ENCODE results near the gene HIBADH.
A peak's percentile ranks its signal among the peaks of the same experiment; 100 is the strongest.
"Not testable (repeated sequence)": the region's sequence is repeated elsewhere in the genome, so short reads cannot be mapped to it uniquely, and the experiment has no call there.

The HIBADH gene

DNA sequence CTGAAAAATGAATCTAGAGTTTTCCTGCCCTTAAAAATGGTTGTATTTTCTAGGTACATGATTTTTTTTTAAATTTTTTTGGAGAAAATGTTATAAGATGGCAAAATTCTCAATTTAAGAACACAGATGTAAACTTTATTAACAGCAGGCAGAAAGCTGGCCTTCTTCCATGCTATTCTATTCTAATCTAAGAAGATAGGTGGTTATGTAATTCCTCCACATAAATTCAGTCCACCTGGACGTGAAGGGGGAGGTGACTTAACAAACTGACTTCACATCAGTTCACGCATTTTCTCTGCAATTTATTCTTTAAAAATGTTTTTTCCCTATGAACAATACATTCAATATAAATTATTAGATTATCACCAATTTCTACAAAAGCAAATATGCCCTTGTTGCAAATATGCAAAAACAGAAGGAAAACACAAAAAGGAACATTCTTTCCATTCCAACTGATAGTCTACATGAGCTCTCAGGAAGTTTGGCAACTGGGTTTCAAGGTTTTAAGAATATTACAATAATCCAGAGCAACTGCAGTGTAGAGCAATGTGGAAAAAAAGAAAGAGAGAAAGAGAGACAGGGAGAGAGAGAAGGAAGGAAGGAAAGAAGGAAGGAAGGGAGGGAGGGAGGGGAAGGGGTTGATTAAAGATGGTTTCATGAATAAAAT is 76.8 kb downstream of the HIBADH start:
- ChIA-PET CTCF (interaction anchor here (1.0 to 2.3 kb wide), 5 partner anchors 9 to 390 kb away, joined by 3 to 17 read pairs (median 3); no protein-coding TSS in a partner anchor), POLR2A (no interaction called here)
- DNase-seq (ENCODE audit: extremely low spot score), result no peak
- TF ChIP-seq, protein P1, sequence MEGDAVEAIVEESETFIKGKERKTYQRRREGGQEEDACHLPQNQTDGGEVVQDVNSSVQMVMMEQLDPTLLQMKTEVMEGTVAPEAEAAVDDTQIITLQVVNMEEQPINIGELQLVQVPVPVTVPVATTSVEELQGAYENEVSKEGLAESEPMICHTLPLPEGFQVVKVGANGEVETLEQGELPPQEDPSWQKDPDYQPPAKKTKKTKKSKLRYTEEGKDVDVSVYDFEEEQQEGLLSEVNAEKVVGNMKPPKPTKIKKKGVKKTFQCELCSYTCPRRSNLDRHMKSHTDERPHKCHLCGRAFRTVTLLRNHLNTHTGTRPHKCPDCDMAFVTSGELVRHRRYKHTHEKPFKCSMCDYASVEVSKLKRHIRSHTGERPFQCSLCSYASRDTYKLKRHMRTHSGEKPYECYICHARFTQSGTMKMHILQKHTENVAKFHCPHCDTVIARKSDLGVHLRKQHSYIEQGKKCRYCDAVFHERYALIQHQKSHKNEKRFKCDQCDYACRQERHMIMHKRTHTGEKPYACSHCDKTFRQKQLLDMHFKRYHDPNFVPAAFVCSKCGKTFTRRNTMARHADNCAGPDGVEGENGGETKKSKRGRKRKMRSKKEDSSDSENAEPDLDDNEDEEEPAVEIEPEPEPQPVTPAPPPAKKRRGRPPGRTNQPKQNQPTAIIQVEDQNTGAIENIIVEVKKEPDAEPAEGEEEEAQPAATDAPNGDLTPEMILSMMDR (IDR thresholded peaks at IDR 0.05; ENCODE audit: control extremely low read depth, extremely low read depth, low read depth, missing control alignments), result no peak

GRCh38 chr7:27581906-27582305 is 80.8 kb downstream of the HIBADH start:
- TF ChIP-seq, protein P1 (IDR thresholded peaks at IDR 0.05; ENCODE audit: control extremely low read depth, extremely low read depth, low read depth, missing control alignments), result no peak
- ChIA-PET CTCF (interaction anchor here (1.1 kb wide), 1 partner anchor 109 kb away, joined by 3 read pairs; no protein-coding TSS in a partner anchor), POLR2A (no interaction called here)
- DNase-seq (ENCODE audit: extremely low spot score), result no peak

- ChIA-PET CTCF (no interaction called here), POLR2A (no interaction called here)
- DNase-seq (ENCODE audit: extremely low spot score), result no peak
- TF ChIP-seq, protein P1 (IDR thresholded peaks at IDR 0.05; ENCODE audit: control extremely low read depth, extremely low read depth, low read depth, missing control alignments), result no peak
Observed at GRCh38 chr7:27581119-27581518, 81.6 kb downstream of the HIBADH start.

DNA sequence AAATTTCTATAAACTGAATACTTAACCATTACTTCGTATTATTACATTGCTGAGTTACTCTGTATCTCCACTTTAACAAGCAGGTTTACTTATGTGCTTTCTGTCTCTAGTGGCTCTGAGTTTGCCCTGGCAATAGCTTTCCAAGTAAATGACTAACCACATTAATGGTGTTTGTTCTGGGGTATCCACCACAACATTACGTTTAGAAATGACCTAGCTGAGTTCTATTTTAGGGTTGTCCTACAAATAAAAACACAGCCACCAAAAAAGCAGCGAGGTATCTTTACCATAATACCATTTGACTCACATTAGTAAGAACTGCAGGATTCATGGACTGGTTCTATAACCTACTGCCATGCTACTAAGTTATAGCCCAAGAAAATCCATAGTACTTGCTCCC is 83.1 kb downstream of the HIBADH start:
- ChIA-PET POLR2A (no interaction called here), CTCF (no interaction called here)
- TF ChIP-seq, protein P1 (IDR thresholded peaks at IDR 0.05; ENCODE audit: control extremely low read depth, extremely low read depth, low read depth, missing control alignments), result no peak
- no peak for DNase-seq (ENCODE audit: extremely low spot score)

- POLR2A ChIA-PET; DNase-seq (ENCODE audit: extremely low spot score): not testable (repeated sequence)
- CTCF ChIA-PET, result interaction anchor here (0.7 to 3.8 kb wide), 3 partner anchors 9 to 29 kb away, joined by 3 to 17 read pairs (median 4); no protein-coding TSS in a partner anchor
Observed at GRCh38 chr7:27578169-27578568, 84.5 kb downstream of the HIBADH start.

GRCh38 chr7:27576360-27576944 is 86.2 kb downstream of the HIBADH start:
- DNase-seq (ENCODE audit: extremely low spot score), result peak; percentile 24
- CTCF ChIA-PET, result interaction anchor here (0.6 to 3.8 kb wide), 7 partner anchors 8 to 383 kb away, joined by 3 to 17 read pairs (median 3); no protein-coding TSS in a partner anchor
- TF ChIP-seq, protein P1 (IDR thresholded peaks at IDR 0.05; ENCODE audit: control extremely low read depth, extremely low read depth, low read depth, missing control alignments), result peak; percentile 54
- POLR2A ChIA-PET, result no interaction called here

DNA sequence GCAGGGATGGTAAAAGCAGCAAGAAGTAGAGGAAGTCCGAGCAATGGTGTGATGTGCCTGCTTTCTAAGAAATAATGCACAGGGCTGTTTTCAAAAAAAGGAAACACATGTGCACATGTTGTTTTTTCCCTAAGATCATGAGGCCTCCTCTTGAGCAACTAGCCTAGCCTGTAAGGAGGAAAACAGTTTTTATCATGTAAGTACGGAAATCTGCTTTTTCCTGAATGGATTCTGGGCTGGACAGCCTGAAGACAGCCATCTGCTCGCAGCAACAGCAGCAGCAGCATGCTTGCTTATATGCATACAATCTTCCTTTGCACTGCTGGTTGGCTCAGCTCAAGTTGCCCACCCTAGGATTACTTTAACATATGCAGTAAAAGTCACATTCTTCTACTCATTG is 87.1 kb downstream of the HIBADH start:
- TF ChIP-seq, protein P1 (IDR thresholded peaks at IDR 0.05; ENCODE audit: control extremely low read depth, extremely low read depth, low read depth, missing control alignments), result no peak
- POLR2A ChIA-PET, result no interaction called here
- CTCF ChIA-PET, result interaction anchor here (3.8 kb wide), 1 partner anchor 12 kb away, joined by 17 read pairs; no protein-coding TSS in a partner anchor
- no peak for DNase-seq (ENCODE audit: extremely low spot score)

Data from GM10248 (cell line).